ENCODE measurements around the gene SEMA4B. TPM values are rescaled to one million over a fixed set of nuclear protein-coding genes. Genes with fewer than 3 reads are reported as not detected.
A peak's percentile ranks its signal among the peaks of the same experiment; 100 is the strongest.

Gene SEMA4B
- total and polyA plus RNA-seq, 9 of the 15 experiments (the other 6 are each of a cell fraction or from before 2014, with no cell fraction given) = 1.3 to 33.6 (median 11.0) TPM

GRCh38 chr15:90188914-90189748 is 12.0 kb upstream of the SEMA4B start (continued):
- TF ChIP-seq ZNF408 (CRISPR knock-in tag; IDR thresholded peaks at IDR 0.05; ENCODE audit: low read depth) (no peak), HDAC1 (IDR thresholded peaks at IDR 0.05) (peak in 1 of 2 experiments; percentile 90; a peak in 2 of 4 replicates), ZNF695 (CRISPR knock-in tag; IDR thresholded peaks at IDR 0.05) (no peak), CREB5 (CRISPR knock-in tag; IDR thresholded peaks at IDR 0.05) (no peak), SIX5 (IDR thresholded peaks at IDR 0.05; ENCODE audit: borderline replicate concordance in 1 of 2, insufficient read depth in 1 of 2, low read depth in 1 of 2, low read length in 2 of 2) (no peak), ATF3 (IDR thresholded peaks at IDR 0.05) (no peak), ATF3 (CRISPR knock-in tag; conservative IDR thresholded peaks at IDR 0.05) (no peak), SMC3 (conservative IDR thresholded peaks at IDR 0.05; ENCODE audit: insufficient read depth, low read depth, low read length) (no peak), ZNF644 (tag; IDR thresholded peaks at IDR 0.05; ENCODE audit: low read depth) (no peak), NEUROD1 (IDR thresholded peaks at IDR 0.05; ENCODE audit: borderline replicate concordance, low read depth, low read length, partially characterized antibody) (no peak), POLR3A (IDR thresholded peaks at IDR 0.05; ENCODE audit: borderline replicate concordance, extremely low read depth, insufficient read depth, insufficient read length) (no peak), ARID1B (IDR thresholded peaks at IDR 0.05) (peak; percentile 72), PKNOX1 (IDR thresholded peaks at IDR 0.05) (no peak), EHMT2 (IDR thresholded peaks at IDR 0.05) (peak; percentile 74), MNT (conservative IDR thresholded peaks at IDR 0.05) (no peak; a peak in 1 of 4 replicates), ZBTB33 (CRISPR knock-in tag; IDR thresholded peaks at IDR 0.05) (no peak), MEF2A (IDR thresholded peaks at IDR 0.05; ENCODE audit: control insufficient read depth, low read depth, low read length) (no peak), SMAD2 (IDR thresholded peaks at IDR 0.05; ENCODE audit: low read depth, low read length) (no peak), NFXL1 (CRISPR knock-in tag; IDR thresholded peaks at IDR 0.05) (no peak)
